Measurements from ENCODE around the gene ARNT2.

- no peak for TF ChIP-seq POLR2A (IDR thresholded peaks at IDR 0.05)
- TF ChIP-seq CTCF (IDR thresholded peaks at IDR 0.05), result no peak
Observed at GRCh38 chr15:80530737-80531365, 126.7 kb downstream of the ARNT2 start.
